Fibroblast of skin of left biceps (primary cell): ENCODE results near the gene ABCF2.

ENCODE experiments used
- DNase-seq, 2 experiments: peaks; one replicate each; pipeline ENCODE4 v3.0.0-alpha.2; 2013; ENCODE audit warnings: low read depth in 2 of 2

ABCF2 gene

DNA sequence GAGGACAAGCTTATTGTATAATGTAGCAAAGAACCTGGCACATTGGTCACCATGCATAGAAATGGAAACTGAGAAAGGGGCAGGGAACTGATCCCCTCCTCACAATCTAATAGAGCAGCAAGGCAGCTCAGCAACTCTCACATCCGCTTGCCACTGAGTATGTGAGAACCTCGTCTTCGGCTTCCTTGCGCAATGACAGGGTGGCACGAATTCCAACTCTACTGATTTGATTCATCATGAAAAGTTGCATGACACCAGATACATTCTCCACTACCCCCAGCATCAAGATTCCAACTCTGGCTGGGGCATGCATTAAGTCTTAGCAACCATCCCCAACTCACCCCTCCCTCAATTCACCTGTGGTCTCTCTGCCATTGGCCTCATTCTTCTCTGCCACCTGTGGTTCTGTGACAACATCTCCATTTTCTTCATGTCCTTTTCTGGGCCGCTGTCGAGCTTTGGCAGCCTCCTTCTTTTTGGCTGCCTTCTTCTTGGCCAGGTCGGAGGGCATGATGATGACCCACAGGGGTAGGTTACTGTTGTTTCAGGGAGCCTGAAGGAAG is 976 bp downstream of the ABCF2 start:
- no peak for DNase-seq

DNA sequence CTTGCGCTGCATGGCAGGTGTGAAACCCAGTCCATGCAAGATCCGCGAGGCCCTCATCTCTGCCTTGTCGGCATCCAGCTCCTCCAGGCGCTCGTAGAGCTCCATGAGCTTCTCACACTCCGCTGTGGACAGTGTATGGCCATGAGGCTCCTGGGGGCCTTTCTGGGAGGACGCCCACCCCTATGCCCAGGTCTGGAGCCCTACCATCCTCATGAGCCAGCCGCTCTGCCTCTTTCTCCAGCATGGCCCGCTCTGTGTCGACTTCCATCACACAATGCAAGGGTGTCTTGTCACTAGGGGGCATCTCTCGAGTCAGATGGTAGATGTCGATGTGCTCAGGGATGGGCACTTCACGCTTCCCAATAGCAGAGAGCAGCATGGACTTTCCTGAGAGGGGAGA is 3.3 kb downstream of the ABCF2 start:
- no peak for DNase-seq

DNA sequence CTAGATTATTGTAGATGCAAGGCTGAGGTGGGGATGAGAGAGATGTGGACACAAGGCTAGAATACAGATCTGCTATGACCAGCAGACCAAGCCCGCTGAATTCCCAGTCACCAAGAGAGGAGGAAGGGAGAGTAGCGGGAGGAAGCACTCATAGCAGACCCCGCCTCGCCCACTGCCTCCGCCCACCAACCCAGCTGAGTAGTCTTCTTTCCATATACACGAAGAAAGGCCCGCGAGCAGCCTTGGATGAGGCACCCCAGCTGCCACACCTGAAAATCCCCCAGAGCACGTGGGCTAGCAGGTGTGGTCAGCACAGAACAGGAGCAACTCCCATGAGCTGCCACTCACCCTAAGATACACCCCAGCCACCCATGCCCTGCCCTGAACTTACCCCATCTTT is 8.8 kb downstream of the ABCF2 start:
- no peak for DNase-seq

DNA sequence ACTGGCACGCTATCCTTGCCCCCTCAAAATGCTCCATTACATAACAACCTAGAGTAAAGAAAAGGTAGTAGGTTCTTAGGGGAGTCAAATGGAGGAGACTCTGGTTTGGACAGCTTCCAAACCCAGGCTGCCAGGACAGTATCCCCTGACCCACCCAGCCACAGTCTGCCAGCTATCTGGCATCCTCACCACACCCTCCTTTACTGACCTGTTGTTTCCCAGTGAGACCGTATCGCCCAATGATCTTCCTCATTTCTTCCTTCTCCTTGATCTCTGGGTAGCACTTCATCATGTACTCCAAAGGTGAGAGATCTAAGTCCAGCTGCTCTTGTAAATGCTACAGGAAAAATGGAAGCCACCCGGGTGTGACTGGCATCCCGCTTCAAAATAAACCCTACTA is 11.6 kb downstream of the ABCF2 start:
- DNase-seq = no peak

DNA sequence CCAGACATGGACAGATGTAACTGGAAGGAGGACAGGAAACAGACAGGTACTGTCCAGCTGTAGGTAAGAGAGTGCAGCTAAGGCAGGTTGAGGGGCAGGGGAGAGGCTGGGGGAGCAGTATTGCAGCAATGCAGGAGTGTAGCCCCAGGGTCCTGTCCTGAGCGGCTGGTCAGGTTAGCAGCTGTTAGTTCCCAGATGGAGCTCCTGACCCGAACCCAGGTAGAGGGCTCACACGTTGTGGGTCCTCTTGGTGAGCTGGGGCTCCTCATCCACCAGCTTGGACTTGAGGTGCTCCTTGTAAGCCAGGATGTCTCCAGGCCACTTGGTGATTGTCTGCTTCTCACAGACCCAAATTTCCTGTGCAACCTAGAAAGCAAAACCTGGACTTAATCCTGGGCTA is 13.2 kb downstream of the ABCF2 start:
- no peak for DNase-seq

DNA sequence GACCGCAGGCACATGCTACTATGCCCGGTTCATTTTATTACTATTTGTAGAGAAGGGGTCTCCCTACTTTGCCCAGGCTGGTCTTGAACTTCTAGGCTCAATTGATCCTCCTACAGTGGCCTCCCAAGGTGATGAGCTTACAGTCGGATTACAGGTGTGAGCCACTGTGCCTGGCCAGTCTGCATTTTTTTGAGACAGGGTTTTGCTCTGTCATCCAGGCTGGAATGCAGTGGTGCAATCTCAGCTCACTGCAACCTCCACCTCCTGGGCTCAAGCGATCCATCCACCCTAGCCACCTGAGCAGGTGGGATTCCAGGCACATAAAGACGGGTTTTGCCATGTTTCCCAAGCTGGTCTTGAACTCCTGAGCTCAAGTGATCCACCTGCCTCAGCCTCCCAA is 14.4 kb downstream of the ABCF2 start:
- no peak for DNase-seq

DNA sequence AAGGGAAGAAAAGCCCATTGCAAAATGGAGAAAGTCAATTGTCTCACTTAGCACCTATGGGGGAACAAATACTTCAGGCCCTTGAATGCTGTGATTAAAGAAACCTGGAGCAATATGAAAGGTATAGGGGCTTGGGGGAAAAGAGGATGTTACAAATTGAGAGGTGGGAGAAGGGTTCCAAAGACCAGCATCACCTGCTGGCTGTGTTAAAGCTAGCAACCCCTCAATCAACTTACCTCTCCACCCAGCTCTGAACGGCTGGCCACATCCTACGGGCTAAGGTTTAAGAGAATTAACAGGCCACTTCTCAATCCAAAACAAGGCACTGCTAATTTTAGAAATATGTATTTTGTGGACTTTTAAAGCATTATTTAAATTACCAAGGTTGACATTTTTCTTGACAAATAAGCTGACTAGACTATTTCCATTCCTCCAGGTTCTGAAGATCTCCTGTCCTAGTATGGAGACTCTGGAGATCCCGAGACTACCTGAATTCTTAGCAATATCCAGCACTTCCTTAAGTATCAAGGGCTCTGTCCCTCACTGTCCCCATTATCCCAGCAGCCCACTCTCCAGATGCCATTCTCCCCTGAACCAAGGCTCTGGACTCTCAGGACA is 15.7 kb downstream of the ABCF2 start:
- DNase-seq = no peak

DNA sequence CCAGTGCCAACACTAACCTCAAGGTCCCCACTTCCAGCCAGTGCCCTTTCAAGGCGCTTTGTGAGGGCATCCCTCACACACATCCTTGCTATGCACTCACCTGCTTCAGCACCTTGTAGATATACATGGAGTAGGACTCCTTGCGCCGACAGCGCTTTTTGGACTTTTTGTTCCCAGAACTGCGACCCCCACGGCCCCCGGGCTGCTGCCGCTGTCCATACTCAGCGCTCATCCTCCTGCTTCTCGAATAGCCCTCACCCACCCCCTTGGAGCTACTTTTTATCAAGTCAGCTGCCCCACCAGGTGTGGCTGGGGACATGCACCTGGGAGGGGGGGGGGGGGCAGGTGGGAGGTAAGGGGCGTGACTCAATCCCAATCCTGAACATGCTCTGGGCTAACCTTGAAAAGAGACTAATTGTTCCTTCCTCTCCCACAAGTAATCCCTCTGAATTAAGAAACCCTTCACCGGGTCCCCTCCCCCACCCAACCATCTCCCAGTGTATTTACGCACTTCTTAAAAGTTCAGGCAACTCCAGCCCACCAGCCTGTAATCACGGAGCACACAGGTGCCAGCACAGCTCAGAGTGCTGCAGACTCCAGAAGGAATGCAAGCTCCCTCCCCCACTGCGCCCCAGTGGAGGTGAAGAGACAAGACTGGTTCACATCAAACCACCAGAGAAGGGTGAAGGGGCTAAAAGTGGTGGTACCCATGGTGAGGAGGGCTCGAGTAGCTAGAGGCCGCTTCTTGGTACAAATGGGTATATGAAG is 16.7 kb downstream of the ABCF2 start, which contains the start of gene H2BK1:
TSS of gene H2BK1 (minus strand) at position 402 of the 768 bp plus-strand sequence. CDS start at position 232, 170 bp downstream.
- no peak for DNase-seq

DNA sequence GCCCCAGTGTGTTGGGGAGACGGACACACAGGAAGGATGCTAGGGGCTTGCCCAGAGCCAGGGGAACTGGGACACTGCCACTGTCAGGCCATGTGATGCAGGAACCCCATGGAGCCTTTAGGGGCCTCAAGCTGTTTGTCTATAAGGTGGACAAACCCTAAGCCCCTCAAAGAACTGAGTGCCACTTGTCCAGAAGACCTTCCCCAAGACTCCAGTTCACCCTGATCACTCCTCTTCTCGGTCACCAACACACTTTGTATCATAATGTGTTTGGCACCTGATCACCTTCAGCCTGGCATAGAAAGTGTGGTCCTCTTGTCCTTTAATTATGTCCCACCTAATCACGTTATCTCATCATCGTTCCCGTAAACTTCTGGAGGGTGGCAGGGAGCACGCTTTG is 17.4 kb downstream of the ABCF2 start:
- DNase-seq = no peak

DNA sequence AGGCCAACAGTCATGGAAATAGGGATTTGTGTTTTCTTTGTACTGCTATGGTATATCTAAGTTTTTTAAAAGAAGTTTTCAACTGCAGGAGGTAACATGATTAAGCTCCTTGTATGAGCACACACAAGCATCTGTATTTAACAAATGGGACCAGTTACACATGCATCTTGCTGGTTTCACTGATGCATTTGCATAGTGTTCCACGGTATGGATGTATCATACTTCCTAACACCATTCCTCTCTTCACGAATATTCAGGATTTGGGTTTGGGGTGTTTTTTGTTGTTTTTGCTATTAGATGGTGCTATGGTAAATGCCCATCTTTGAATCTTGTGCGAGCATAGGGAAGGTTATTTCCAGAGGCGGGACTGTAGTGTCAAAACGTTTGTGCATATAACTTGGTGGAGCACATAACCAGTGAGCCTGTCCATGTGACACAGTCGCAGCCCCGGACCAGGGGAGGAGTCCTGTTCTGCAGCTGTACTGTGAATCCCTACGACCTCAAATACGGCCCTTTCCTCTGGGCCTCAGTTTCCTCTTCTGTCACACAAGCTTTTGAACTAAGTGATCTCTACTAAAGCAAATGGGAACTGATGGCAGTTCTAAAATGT is 18.6 kb downstream of the ABCF2 start:
- no peak for DNase-seq

DNA sequence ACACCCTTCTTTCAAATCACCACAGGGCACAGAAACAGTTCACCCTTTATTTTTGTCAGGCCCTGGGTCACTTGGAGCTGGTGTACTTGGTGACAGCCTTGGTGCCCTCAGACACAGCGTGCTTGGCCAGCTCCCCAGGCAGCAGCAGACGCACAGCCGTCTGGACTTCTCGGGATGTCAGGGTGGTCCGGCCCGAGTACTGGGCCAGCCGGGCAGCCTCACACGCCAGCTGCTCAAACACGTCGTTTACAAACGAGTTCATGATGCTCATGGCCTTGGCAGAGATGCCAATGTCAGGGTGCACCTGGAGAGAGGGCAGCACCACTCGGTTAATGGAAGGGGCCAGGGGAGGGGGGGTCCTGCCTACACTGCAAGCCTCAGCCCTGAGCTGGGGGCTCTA is 19.2 kb downstream of the ABCF2 start:
- DNase-seq = no peak

DNA sequence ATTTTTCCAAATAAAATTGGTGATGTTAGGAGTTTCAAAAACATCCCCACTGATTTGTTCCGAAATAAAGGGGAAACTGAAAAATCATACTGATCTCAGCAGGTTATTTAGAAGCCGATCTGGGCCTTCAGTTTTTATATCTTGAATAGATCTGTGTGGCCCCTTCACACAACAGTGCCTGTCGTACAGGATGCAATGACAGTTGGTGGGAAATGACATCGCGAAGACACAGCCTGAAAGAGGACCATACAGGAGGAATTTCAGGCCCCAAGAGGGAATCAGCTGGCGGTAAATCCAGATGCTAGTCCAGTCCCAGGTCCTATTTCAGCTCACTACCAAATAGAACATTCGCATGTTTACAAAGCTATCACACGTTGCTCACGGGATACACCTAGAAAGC is 19.7 kb downstream of the ABCF2 start:
- no peak for DNase-seq

DNA sequence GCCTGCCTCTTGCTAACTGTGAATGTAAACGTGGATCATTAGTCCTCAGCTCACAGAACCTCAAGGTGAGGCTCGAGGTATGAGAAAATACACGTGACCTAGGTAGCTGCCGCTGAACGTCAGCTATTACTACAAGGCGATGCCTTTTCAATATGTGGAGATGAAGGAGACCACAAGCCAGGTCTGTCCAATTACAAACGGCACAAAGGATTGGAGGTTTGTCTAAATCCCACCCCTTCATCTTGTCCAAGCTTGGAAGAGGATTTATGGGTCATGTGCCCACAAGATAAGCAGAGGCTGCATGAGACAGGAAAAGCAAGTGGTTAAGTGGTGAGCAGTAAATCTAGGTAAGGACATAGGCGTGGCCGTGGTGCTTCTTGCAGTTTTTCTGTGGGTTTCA is 20.1 kb downstream of the ABCF2 start:
- no peak for DNase-seq

DNA sequence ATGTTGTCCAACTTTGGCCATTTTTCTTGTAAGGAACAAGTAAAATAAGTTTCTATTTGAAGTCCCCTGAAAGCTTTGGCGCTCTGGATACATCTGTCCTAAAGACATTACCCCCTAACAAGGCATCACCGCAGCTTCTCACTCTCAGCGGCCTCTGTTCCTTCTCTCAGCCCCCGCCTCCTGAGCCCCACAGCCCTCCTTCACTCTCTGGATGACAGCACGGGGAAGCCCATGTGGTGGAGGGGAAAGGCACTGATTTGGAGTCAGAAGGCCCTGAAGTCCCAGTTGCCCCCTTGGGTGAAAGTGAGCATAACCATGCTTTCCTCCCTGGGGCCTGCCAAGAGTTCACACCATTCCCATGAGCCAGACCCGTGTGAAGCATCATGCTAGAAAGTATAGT is 21.3 kb downstream of the ABCF2 start:
- no peak for DNase-seq

DNA sequence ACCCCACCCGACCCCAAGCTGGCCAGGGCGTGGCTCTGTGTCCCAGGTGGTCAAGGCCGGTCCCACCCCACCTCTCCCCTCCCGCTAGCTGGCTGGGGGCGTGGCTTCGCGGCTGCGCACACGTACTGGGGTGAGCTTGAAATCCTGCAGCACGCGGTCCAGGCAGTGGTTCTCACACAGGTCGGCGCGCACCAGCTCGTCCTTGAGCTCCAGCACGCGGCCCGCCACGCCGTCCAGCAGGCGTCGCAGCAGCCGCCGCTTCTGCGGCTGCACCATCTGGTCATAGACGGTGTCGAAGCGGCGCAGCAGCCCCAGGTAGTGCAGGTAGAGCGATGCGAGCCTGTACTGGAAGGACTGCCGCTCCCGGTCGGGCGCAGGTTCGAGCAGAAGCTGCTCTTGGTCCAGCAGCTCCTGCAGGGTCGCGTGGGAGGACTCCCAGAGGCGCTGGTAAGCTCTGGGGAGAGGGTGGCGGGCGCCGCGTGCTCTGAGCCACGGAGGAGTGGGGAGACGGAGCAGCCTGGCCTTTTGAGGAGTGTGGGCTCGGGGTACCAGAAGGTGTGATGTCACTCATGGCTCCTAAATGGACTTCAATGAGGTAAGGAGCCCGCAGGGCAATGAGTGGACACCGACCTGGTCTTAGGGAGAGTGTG is 22.5 kb downstream of the ABCF2 start:
- no peak for DNase-seq

DNA sequence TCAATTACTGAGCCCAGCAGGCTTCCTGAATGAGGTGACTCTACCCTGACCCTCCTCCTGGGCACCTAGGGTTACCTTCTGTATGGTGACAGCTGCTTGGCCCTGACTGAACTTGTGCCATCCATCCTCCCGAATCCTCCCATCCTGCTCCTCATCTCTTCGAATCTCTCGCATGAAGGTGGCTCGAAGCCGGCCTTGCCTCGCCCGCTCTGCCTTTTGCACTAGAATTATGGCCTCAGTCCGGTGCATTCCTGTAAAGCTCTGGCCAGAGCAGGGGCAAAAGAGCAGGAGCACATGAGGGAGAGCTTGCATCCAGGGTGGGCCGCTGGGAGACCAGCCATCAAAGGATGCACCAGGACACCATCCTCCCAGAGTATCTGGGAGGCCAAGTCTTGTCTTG is 24.2 kb downstream of the ABCF2 start:
- no peak for DNase-seq

DNA sequence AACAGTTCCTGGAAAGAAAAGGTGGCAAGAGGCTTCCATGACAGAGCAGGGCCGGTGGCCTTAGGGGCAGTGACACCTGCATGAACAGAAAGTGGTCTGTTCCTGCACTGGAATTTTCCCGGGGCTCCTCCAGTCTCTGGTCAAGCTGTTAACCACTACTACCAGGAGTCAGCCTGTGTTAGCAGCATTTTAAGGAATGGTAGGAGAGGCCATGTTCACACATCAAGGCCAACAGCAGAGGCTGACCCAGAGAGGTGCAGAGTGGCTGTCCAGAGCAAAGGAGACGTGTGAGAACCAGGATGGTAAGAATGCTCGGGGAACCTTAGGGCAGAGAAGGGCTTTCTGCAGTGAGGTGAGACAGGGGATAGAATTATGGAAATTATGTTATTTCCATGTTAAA is 25.3 kb downstream of the ABCF2 start:
- no peak for DNase-seq

DNA sequence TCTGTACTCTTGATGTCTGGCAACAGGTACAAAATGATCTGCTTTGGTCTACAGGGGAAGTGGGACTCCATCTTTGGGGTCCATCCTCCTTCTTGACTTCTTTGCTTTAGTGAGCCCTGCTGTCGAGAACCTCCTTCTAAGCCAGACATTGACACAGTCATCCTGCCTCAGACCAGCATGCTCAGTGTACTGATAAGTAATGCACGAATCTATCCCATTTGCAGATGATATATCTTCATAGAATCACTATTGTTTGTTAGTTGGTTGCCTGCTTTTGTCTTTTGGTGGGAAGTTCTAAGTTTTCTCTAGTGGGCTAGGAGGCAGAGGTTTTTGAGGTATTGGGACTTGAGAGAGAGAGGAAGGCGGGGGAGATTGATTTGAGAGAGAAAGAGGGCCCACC is 25.7 kb downstream of the ABCF2 start:
- DNase-seq = no peak

DNA sequence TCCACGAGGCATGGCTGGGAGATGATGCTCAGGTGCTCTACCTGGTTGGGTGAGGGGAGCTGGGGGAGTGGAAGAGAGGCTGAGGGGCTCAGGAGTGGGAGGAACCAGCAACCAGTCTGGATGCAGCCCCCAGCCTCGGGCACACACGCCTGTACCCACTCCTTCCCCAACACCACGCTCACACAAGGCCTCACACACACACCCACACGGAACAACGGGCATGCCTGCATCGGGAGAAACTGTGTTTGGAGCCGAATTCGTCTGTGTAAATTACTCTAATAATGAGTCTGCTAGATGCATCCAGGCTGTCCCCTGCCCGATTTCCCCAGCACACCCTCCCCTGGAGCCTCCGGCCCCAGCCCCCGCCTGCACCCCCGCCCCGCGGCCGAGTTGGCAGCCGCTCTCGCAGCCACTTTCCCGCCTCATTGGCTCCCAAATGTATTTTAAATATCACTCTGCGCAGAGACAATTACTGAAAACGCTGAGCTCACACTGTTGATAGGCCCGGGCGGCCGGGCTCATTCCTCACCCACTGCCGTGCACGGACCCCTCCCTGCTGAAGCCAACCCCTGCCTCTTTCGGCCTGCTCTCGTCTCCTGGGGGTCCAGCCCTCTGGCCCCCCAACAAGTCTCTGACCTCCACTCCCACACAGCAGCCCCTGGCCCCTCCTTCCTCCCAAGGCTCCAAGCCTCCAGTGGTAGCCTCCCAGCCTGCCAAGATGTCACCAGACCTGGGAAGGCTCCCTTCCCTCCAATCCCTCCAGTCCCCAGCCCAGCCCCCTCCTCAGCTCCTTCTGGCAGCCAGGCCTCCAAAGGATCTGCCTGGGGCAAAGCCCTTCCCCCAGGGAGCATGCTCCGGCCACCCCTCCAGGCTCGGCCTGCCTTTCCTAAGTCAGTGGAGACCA is 27.8 kb downstream of the ABCF2 start:
- DNase-seq = no peak

DNA sequence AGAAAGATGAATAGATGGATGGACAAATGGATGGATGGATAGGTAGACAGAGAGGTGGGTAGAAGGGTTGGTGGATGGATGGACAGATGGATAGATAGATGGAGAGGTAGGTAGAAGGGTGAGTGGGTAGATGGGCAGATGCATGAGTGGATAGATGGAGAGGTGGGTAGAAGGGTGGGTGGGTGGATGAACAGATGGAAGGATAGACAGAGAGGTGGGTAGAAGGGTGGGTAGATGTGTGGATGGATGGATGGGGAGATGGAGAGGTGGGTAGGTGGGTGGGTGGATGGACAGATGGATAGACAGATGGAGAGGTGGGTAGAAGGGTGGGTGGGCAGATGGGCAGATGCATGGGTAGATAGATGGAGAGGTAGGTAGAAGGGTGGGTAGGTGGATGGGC is 29.1 kb downstream of the ABCF2 start:
- no peak for DNase-seq
